ENCODE measurements around the gene ANO10.
"Not testable (repeated sequence)": the region's sequence is repeated elsewhere in the genome, so short reads cannot be mapped to it uniquely, and the experiment has no call there.

Gene ANO10

DNA sequence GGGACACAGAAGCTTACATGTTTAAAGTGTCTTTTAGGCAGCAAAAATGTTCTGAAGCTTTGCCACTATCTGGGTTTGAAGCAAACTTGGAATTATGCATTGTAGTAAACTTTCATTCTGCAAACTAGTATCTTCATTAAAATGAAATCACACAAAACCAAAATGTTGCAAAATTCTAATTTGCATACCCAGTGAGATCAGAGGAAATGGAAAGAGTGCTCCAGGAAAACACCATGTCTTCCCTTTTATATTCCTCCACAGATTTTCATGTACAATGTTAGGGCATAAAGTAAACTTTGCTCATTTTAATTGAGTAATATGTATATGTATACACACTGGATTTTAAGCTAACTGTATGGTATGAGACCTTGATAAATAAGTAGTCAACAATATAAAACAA is 23.9 kb downstream of the ANO10 start:
- DNase-seq (ENCODE audit: extremely low read depth, low read depth): no peak
- TF ChIP-seq, protein P1, sequence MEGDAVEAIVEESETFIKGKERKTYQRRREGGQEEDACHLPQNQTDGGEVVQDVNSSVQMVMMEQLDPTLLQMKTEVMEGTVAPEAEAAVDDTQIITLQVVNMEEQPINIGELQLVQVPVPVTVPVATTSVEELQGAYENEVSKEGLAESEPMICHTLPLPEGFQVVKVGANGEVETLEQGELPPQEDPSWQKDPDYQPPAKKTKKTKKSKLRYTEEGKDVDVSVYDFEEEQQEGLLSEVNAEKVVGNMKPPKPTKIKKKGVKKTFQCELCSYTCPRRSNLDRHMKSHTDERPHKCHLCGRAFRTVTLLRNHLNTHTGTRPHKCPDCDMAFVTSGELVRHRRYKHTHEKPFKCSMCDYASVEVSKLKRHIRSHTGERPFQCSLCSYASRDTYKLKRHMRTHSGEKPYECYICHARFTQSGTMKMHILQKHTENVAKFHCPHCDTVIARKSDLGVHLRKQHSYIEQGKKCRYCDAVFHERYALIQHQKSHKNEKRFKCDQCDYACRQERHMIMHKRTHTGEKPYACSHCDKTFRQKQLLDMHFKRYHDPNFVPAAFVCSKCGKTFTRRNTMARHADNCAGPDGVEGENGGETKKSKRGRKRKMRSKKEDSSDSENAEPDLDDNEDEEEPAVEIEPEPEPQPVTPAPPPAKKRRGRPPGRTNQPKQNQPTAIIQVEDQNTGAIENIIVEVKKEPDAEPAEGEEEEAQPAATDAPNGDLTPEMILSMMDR (IDR thresholded peaks at IDR 0.05; ENCODE audit: low read depth, low read length, missing control alignments): no peak
- H3K4me3 ChIP-seq (replicated peaks; ENCODE audit: low read depth, low read length): no peak overlapping the region

DNA sequence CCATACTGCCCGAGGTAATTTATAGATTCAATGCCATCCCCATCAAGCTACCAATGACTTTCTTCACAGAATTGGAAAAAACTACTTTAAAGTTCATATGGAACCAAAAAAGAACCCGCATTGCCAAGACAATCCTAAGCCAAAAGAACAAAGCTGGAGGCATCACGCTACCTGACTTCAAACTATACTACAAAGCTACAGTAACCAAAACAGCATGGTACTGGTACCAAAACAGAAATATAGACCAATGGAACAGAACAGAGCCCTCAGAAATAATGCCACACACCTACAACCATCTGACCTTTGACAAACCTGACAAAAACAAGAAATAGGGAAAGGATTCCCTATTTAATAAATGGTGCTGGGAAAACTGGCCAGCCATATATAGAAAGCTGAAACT is 25.6 kb downstream of the ANO10 start:
- DNase-seq (ENCODE audit: extremely low read depth, low read depth); H3K4me3 ChIP-seq (replicated peaks; ENCODE audit: low read depth, low read length): not testable (repeated sequence)

DNA sequence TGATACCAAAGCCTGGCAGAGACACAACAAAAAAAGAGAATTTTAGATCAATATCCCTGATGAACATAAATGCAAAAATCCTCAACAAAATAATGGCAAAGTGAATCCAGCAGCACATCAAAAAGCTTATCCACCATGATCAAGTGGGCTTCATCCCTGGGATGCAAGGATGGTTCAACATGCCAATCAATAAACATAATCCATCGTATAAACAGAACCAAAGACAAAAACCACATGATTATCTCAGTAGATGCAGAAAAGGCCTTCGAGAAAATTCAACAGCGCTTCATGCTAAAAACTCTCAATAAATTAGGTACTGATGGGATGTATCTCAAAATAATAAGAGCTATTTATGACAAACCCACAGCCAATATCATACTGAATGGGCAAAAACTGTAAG is 26.5 kb downstream of the ANO10 start:
- H3K4me3 ChIP-seq (replicated peaks; ENCODE audit: low read depth, low read length); DNase-seq (ENCODE audit: extremely low read depth, low read depth): not testable (repeated sequence)

DNA sequence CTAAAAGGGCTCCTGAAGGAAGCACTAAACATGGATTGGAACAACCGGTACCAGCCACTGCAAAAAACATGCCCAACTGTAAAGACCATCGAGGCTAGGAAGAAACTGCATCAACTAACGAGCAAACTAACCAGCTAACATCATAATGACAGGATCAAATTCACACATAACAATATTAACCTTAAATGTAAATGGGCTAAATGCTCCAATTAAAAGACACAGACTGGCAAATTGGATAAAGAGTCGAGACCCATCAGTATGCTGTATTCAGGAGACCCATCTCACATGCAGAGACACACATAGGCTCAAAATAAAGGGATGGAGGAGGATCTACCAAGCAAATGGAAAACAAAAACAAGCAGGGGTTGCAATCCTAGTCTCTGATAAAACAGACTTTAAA is 28.2 kb downstream of the ANO10 start:
- not testable (repeated sequence) for DNase-seq (ENCODE audit: extremely low read depth, low read depth); H3K4me3 ChIP-seq (replicated peaks; ENCODE audit: low read depth, low read length)

DNA sequence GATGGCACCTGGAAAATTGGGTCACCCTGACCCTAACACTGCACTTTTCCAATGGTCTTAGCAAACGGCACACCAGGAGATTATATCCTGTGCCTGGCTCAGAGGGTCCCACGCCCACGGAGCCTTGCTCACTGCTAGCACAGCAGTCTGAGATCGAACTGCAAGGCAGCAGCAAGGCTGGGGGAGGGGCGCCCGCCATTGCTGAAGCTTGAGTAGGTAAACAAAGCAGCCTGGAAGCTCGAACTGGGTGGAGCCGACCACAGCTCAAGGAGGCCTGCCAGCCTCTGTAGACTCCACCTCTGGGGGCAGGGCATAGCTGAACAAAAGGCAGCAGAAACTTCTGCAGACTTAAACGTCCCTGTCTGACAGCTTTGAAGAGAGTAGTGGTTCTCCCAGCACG is 29.9 kb downstream of the ANO10 start:
- DNase-seq (ENCODE audit: extremely low read depth, low read depth); H3K4me3 ChIP-seq (replicated peaks; ENCODE audit: low read depth, low read length): not testable (repeated sequence)

GRCh38 chr3:43587303-43587702 is 34.5 kb downstream of the ANO10 start:
- TF ChIP-seq, protein P1 (IDR thresholded peaks at IDR 0.05; ENCODE audit: low read depth, low read length, missing control alignments): no peak
- DNase-seq (ENCODE audit: extremely low read depth, low read depth): no peak
- no peak overlapping the region for H3K4me3 ChIP-seq (replicated peaks; ENCODE audit: low read depth, low read length)

DNA sequence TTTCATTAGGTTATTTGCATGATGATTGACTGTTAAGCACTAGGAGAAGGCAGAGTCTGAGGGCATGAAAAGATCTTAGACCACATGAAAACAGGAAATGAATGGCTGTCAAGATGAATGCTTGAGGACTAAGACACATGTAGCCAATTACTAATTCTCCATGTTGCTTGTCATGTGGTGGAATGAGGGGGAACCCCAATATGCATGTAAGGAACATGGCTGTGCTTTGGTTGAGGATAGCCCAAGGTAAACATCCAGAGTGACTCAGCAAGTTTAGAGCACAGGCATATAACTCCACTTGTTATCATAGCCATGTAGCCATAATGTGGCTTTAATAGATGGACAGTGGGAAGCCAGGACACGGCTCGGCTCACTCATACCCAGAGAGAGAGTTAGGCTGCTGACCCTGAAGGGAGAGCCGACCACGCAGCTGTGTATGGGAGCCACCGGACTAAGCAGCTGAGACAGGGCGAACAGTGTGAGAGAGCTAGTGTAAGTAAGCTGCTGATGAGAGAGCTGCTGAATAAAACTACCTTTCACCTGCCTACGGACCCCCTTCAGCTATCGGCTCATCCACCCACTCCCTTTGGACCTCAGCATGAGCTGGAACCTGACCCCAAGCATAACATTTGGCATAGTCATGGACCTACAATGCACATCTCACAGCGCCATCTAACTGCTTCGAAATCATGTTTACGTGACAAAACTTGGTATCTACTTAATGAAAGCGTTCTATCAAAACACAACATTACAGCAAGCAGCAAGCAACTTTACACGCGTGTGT is 37.6 kb downstream of the ANO10 start:
- no peak overlapping the region for H3K4me3 ChIP-seq (replicated peaks; ENCODE audit: low read depth, low read length)
- TF ChIP-seq, protein P1 (IDR thresholded peaks at IDR 0.05; ENCODE audit: low read depth, low read length, missing control alignments): no peak
- no peak for DNase-seq (ENCODE audit: extremely low read depth, low read depth)

DNA sequence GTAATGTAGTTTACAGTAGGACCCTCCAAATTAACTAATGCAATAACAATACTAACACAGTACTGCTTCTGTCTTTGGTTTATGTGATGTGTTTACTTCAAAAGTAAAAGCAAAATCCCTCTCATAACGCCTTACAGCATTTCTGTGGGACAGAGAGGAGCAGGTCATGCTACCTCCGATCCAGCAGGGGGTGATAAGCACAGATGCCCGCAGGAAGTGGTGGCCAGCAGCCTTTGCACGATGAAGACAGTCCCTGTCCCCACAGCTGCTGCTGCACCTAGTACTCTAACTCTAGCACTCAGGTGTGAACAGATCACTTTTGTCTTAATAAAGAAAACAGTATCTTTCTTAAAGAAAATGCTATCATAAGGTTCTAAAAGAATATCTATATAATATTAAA is 38.3 kb downstream of the ANO10 start:
- no peak for DNase-seq (ENCODE audit: extremely low read depth, low read depth)
- TF ChIP-seq, protein P1 (IDR thresholded peaks at IDR 0.05; ENCODE audit: low read depth, low read length, missing control alignments): peak; percentile 17
- H3K4me3 ChIP-seq (replicated peaks; ENCODE audit: low read depth, low read length): no peak overlapping the region

DNA sequence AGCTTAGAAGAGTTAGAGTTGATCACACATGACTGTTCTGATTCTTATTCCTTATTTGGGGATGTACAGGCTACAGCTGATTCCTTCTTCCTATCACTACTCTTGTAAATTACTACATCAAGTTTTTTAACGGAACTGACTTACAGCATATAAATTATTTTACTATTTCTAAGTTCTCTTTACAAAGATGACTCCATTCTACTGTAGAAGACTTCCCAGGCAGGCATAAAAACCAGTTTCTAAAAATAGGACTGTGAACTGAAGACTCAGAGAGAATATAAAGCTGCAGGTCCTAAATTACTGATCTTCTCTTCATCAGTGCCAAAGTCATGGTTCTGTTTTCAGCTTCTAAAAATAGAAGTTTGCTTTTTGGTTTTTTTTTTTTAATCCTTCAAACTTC is 38.9 kb downstream of the ANO10 start:
- TF ChIP-seq, protein P1 (IDR thresholded peaks at IDR 0.05; ENCODE audit: low read depth, low read length, missing control alignments): no peak
- no peak for DNase-seq (ENCODE audit: extremely low read depth, low read depth)
- H3K4me3 ChIP-seq (replicated peaks; ENCODE audit: low read depth, low read length): no peak overlapping the region

Data from HFF-Myc (cell line).